Measurements from ENCODE around the gene SPRN.
"Not testable (repeated sequence)": the region's sequence is repeated elsewhere in the genome, so short reads cannot be mapped to it uniquely, and the experiment has no call there.

The SPRN gene

DNA sequence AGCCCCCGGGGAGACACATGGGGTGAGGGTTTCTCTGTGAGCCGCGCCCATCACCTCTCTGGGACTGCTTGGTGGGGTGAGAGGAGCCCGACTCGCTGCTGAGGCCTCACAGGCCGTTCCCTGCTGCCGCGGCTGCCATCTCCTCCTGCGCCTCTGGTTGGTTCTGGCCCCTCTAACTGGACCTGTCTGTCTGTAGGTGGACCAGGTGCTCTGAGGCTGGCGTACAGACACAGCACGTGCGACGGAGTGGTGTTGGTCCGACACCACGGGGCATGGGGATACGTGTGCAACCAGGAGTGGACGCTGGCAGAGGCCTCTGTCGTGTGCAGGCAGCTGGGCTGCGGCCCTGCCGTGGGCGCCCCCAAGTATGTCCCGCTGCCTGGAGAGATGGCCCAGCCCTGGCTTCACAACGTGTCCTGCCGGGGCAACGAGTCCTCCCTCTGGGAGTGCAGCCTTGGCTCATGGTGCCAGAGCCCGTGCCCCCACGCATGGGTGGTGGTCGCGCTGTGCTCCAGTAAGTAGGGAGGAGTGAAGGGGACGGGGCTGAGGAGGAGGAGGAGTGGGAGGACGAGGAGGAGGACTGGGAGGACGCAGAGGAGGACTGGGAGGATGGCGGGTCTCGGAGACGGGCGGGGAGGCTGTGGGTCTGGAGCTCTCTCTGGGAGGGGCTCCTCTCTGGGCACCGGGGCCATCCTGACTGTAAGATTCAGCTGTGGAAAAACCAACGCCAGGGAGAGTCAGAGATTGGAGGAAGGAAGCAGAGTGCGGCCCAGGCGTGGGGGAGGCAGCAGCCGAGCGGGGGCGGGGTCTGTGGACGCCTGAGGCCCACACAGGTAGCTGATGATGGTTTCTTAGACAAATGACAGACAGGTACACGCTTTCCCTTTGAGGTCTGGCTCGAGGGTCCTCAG, 31.9 kb upstream of the SPRN start:
- no peak for DNase-seq

DNA sequence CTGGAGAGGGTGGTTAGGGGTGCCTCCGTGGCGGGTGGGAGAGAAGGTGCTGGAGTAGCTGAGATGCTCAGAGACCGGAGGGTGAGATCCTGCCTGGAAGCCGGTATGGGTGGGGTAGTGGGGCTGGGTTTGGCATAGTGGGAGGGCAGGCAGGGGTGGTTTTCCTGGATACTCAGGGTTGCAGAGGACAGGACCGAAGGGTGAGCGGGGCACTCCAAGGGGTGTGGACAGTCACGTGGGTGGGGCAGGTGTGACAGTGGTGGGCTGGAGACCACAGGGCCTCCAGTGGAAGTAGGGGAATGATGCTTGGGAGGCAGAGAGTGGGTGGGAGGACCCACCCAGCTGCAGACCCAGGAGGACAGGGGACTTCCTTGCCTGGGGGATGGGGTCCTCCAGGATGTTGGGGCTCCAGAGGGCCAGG, 31.2 kb upstream of the SPRN start:
- no peak for DNase-seq

- no peak for DNase-seq
Measured at GRCh38 chr10:133455196-133455595, 30.8 kb upstream of the SPRN start.

- no peak for DNase-seq
Measured at GRCh38 chr10:133454204-133454893, 29.9 kb upstream of the SPRN start.

DNA sequence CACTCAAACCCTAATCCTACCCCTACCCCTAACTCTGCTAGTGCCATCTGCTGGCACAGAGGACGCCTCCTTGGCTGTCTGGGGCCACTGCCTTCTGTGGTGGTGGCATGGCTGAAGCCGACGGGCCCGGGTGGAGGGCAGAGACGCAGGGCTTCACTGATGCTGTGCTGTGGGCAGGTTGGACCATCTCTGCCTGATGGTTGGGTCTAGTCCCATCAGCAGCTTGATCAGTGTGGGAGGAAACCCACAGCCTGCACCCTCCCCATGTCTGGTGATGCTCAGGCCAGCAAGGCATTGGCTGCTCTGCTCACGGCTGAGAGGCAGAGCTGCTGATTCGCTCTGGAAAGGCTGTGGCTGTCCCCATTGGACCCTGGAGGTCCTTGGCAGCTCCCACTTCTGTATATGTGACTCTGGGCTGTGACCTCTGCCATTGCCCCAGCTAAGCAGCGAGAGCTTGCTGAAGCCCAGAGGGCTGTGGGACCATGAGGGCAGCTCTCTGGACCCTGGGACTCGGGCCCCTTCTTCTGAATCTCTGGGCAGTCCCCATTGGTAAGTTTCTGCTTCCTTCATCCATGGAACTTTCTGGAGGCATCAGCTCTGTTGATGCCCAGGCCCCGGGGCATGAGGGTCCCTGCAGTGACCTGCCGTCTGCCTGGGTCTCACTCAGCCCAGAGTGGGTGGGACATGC, 29.2 kb upstream of the SPRN start, which contains the start of gene SCART1:
TSS of gene SCART1 (plus strand) at position 430 of the 688 bp plus-strand sequence. CDS start at position 483, 53 bp downstream.
- no peak for DNase-seq

DNA sequence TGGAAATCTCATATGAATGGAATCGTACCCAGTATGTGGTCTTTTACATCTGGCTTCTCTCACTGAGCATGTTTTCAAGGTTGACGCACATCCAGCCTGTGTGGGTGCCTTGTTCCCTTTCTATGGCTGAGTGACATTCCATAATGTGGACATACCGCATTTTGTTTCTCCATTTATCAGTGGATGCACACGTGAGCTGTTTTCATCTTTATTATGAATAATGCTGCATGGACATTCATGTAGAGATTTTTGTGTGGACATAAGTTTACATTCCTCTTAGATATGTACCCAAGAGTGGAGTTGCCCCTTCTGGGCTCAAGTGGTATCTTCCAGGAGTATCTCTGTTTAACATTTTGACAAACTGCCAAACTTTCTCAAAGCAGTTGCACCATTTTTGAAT, 28.0 kb upstream of the SPRN start:
- DNase-seq = no peak

DNA sequence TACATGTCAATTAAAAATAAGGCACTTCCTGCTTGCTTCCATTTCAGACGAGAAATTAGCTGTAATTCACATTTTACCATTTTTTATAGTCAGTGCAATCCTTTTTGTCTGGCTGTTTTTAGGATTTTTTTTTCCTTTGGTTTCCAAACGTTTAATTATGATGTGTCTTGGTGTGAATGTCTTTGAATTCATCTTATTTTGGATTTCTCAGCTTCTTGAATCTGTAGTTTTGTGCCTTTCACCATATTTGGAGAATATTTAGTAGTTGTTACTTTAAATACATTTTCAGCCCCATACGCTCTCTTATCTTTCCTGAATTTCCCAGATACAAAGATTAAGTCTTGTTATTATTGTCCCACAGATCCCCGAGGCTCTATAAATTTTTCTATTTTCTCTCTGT, 26.9 kb upstream of the SPRN start:
- DNase-seq = no peak

DNA sequence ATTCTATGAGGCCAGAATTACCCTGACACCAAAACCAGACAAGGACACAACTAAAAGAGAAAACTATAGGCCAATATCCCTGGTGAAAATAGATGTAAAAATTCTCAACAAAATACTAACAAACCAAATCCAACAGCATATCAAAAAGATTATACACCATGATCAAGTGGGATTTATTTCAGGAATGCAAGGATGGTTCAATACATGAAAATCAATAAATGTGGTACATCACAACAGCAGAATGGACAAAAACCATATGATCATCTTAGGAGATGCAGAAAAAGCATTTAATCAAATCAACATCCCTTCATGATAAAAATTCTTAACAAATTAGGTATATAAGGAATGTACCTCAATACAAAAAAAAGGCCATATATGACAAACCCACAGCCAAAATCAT, 23.7 kb upstream of the SPRN start:
- no peak for DNase-seq

GRCh38 chr10:133446979-133447378, 22.6 kb upstream of the SPRN start:
- no peak for DNase-seq

GRCh38 chr10:133445751-133446708, 21.6 kb upstream of the SPRN start:
- DNase-seq = no peak

DNA sequence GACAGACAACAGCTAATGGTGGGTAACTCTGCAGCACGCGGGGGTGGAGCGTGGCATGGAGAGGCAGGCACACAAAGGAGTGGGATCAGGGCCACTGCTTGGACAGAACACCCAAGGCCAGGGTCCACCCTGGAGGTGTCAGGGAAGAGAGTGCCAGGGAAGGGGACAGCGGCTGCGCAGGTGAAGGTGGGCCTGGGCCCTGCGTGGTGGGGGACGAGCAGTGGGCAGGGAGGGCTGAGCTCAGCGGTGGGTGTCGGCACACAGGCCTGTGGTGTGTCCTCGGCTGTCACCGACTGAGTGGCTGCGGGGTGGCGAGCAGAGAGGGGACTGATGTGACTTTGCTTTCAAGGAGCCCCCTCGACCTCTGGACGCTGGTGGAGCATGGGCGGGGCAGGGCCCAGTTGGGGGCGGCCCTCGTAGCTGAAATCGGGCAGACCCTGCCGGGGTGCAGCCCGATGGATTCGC, 20.9 kb upstream of the SPRN start:
- DNase-seq = no peak

DNA sequence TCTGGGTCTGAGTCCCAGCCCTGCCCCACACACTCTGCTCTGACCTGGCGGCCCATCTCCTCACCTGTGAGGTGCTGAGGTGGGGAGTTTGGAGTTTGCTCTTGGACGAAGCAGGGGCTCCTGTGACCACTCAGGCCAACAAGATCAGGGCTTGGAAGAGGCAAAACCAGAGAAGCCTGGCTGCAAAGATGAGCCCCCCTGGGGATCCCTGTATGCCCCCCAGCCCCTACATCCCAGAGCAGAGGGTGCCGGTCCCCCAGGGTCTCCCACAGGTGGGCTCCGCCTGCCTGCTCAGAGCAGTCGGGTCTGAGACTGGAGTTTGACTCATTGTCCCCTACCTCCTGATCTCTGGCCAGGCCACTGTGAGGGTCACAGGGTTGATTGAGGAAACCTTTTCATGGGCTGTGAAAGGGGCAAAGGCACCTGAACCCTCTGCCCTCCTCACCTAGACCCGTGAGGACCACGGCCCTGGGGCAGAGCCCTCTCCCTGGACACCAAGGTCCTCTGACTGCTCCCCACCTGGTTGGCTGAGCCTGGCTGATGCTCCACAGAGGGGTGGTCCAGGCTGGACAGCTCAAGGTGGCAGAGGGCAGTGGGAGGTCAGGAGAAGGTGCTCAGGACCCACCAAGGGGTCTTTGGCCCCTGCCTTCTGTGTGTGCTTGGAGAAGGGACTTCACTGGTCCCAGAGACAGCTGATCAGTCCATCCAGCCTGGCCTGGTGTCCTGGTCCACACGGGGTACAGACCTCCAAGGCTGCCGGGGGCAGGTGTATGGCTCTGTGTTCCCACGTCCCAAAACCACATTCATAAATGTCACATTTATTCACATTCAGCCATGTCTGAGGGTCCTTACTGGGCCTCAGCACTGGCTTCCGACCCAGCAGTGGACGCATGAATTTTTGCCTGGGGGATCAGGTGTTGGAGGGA, 20.2 kb upstream of the SPRN start:
- no peak for DNase-seq

- DNase-seq = no peak
Measured at GRCh38 chr10:133442967-133443924, 18.8 kb upstream of the SPRN start.

DNA sequence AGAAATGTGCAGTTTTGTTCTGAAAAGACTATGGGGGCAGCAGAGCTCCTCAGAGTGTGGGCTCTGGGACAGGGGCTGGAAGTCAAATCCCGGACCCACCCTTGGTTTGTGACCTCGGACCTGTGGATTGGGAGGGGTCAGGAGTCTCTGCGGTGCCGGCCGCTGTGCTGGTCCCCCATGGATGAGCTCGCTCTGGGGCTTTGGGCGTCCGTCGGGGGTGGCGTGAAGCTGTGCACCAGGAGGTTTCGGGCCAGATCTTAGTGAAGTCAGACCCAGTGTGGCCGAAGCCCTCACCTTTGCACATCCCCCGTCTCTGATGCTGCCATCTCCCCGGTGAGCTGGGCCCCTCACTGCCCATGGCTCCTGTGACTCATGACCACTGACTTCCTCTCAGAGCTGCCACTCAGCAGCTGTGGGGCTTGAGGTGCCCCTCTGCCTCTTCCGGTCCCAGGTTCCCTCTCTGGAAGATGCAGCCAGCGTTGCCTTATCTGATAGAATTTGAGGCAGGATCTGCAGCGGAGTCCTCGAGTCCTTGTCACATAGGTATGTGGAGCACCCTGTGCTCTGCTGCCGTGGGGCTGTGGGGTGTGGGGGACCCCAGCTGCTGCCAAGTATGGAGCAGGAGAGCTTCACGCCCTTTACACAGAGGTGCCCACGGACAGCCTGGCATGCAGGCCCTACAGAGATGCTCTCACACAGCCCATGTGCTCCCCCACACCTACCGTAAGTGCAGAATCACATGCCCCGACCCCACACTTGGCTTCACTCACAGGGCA, 18.0 kb upstream of the SPRN start:
- DNase-seq = no peak

- no peak for DNase-seq
Measured at GRCh38 chr10:133441780-133442179, 17.4 kb upstream of the SPRN start.

DNA sequence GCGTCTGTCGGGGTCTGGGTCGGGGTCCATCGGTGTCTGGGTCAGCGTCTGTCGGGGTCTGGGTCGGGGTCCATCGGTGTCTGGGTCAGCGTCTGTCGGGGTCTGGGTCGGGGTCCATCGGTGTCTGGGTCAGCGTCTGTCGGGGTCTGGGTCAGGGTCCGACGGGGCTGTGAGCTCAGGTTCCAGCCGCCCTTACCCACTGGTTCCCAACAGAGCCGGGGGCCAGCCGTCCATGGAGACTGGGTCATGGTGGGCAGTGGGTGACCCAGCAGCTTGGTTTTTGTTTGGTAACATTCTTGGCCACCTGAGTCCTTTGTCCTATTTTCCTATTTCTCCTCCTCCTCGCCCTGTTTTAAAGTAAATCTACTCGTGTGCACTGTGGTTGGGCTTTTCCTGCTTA, 16.9 kb upstream of the SPRN start:
- DNase-seq = not testable (repeated sequence)

DNA sequence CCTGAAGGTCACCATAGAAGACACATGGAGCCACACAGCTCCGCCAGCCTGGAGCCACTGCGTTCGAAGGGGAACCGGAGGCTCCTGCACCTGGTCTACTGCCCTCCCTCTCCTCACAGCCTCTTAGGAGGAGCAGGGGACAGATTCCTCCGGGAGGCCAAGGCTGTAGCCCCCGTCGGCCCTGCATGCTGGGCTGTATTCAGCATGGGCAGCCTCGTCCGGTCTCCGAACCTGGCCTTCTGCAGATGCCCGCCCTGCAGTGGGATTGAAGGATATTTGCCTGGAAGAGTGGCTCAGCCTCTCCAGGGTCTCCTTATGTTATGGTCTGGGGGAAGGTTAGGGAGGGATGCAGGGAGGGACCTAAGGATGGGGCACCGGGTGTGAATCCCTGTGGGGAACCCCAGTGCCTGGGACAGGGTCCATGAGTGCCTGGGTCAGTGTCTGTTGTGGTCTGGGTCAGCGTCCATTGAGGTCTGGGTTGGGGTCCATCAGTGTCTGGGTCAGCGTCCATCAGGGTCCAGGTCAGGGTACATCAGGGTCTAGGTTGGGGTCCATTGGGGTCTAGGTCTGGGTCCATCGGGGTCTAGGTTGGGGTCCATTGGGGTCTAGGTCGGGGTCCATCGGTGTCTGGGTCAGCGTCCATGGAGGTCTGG, 16.3 kb upstream of the SPRN start:
- DNase-seq = no peak

Measured in NCI-H2029 (cell line).